Stimulated activated naive CD8-positive, alpha-beta T cell treated with anti-CD3 and anti-CD28 coated beads, Interleukin-15, amount 100 ng/mL, for 72 hours (primary cell): ENCODE results near the gene SNRNP70.
"Not testable (repeated sequence)": the region's sequence is repeated elsewhere in the genome, so short reads cannot be mapped to it uniquely, and the experiment has no call there.

Experiments
- ATAC-seq: fragments of 150-1000 bp; cut with Tn5 transposase; 2 replicates; pipeline ENCODE4 v1.10.0; 2021; ENCODE audit warnings: mild to moderate bottlenecking, moderate library complexity
- DNase-seq, 2 donors: peaks; one replicate each; pipeline ENCODE4 v3.0.0; 2021 to 2022
- H3K27ac Mint-ChIP-seq, 2 donors: one replicate each; pipeline ENCODE4 v1.8.0; 2022; ENCODE audit warnings: mild to moderate bottlenecking in 2 of 2, mixed read lengths in 2 of 2, moderate library complexity in 2 of 2
- H3K27me3 Mint-ChIP-seq: one replicate; pipeline ENCODE4 v1.8.0; 2022; ENCODE audit warnings: mixed read lengths
- H3K4me1 Mint-ChIP-seq: one replicate; pipeline ENCODE4 v1.8.0; 2022; ENCODE audit warnings: mild to moderate bottlenecking, mixed read lengths
- H3K4me3 Mint-ChIP-seq, 2 donors: one replicate each; pipeline ENCODE4 v1.8.0; 2022; ENCODE audit warnings: mild to moderate bottlenecking in 2 of 2, mixed read lengths in 2 of 2, moderate library complexity in 1 of 2
- H3K9me3 Mint-ChIP-seq, 2 donors: one replicate each; pipeline ENCODE4 v1.8.0; 2022; ENCODE audit warnings: mixed read lengths in 2 of 2

SNRNP70 gene

GRCh38 chr19:49058562-49058961, 26.7 kb upstream of the SNRNP70 start:
- Mint-ChIP-seq H3K4me3 (no peak overlapping the region), H3K27me3 (peaks cover 79% of the 10 kb centered on the region), H3K4me1 (peaks cover 25% of the 10 kb centered on the region), H3K9me3 (no peaks in the 10 kb centered on the region), H3K27ac (no peak overlapping the region)
- DNase-seq (peak in 1 of 2 donors; percentile 33), ATAC-seq (no peak)

DNA sequence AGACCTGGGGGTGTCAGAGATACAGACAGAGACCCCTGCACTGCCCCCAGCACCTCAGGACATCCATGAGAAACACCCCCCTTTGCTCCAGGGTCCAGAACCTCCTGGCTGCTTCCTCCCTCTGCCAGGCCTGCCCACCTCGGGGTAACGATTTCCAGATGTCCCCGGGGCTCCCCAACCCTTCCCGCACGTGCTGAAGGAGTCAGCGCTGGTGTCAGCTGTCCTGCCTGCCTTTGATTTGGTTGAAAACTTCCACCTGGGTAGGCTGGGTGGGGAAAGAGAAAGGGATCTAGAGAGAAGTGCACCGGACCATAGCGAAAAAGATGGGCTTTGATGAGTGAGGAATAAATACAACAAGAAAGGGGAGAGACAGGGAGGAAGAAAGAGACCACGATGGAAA, 26.2 kb upstream of the SNRNP70 start:
- Mint-ChIP-seq H3K4me3 (no peak overlapping the region), H3K27ac (no peak overlapping the region), H3K9me3 (no peaks in the 10 kb centered on the region), H3K4me1 (peaks cover 25% of the 10 kb centered on the region), H3K27me3 (peaks cover 84% of the 10 kb centered on the region)
- no peak for ATAC-seq
- DNase-seq = no peak

DNA sequence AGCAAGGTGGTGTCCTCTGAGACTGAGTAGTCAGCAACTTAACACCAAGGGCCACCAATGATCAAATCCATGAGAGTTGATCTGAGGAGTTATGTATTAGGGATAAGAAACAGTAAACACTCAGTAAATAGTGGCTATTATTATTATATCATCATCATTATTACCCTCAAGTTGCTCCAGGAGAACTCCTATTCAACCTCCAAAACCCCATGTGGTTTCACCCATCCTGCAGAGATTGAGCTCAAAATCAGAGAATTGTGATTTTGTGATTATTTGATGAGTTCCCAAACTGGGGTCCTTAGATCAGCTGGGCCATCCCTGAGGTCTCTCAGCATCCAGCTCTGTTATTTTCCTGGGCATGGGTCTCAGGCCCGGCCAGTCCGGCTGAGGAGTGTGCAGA, 24.3 kb upstream of the SNRNP70 start:
- H3K9me3 Mint-ChIP-seq = no peaks in the 10 kb centered on the region
- DNase-seq = no peak
- H3K4me1 Mint-ChIP-seq = peaks cover 23% of the 10 kb centered on the region
- no peak overlapping the region for H3K27ac Mint-ChIP-seq
- peaks cover 87% of the 10 kb centered on the region for H3K27me3 Mint-ChIP-seq
- H3K4me3 Mint-ChIP-seq = no peak overlapping the region
- ATAC-seq = no peak

GRCh38 chr19:49061445-49061844, 23.8 kb upstream of the SNRNP70 start:
- no peaks in the 10 kb centered on the region for H3K9me3 Mint-ChIP-seq

GRCh38 chr19:49064029-49064629, 21.1 kb upstream of the SNRNP70 start:
- Mint-ChIP-seq H3K9me3 (peaks cover 0 to under 1% of the 10 kb centered on the region in 2 donors), H3K27me3 (peaks cover 87% of the 10 kb centered on the region), H3K27ac (no peak overlapping the region), H3K4me1 (no peaks in the 10 kb centered on the region), H3K4me3 (no peak overlapping the region)
- ATAC-seq (peak; percentile 47), DNase-seq (no peak)

More at GRCh38 chr19:49061445-49061844, 23.8 kb upstream of the SNRNP70 start:
- peaks cover 87% of the 10 kb centered on the region for H3K27me3 Mint-ChIP-seq
- H3K4me1 Mint-ChIP-seq = peaks cover 19% of the 10 kb centered on the region
- no peak overlapping the region for H3K4me3 Mint-ChIP-seq
- H3K27ac Mint-ChIP-seq = no peak overlapping the region
- ATAC-seq (no peak), DNase-seq (no peak)

DNA sequence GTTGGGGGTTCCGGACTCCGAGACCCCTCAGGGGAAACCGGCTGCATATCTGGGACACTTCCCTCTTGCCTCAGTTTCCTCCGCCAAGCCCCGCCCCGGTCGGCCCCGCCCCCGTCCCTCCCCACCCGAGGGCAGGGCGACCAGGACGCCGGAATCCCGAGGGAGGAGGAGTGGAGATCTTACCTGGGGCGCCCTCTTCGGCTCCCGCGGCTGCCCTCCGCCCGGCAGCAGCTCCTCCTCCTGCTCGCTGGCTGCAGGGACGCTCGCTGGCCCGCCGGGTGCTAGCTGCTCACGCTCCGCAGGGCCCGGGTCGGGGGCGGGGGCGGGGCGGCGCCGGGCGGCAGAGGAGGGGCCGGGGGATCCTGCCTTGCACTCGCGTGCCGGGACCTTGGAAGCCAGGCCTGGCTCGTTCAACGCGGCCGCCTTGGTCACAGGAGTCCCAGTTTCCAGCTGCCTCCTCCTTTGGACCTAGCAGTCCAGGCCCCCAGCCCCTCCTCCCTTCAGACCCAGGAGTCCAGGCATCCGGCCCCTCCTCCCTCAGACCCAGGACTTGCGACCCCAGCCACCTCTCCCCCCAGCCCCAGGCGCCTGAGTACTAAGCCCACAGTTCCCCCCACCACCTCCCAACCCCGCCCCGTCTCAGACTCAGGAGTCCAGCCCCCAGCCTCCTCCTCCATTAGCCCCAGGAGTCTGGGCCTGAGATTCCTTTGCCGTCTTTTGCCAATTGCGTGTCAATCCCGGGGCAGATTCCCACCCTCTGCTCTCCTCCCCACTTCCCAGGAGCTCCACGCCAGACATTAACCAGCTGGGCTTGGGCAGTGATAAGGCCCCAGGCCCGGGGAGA, 20.3 kb upstream of the SNRNP70 start, which contains the start of gene NTF4:
TSS of gene NTF4 (minus strand) at position 51 of the 844 bp plus-strand sequence. CDS start 2,821 bp downstream, outside the sequence.
- peak; percentile 32 for ATAC-seq
- Mint-ChIP-seq H3K27ac (no peak within 1 kb of the TSS), H3K9me3 (peaks cover 5 to 9% of the 10 kb centered on the region in 2 donors), H3K27me3 (peaks cover 87% of the 10 kb centered on the region), H3K4me3 (no peak within 1 kb of the TSS), H3K4me1 (no peaks in the 10 kb centered on the region)
- no peak for DNase-seq

- Mint-ChIP-seq H3K27me3 (peaks cover 87% of the 10 kb centered on the region), H3K4me3 (no peak overlapping the region), H3K9me3 (peaks cover 5 to 16% of the 10 kb centered on the region in 2 donors), H3K4me1 (no peaks in the 10 kb centered on the region), H3K27ac (no peak overlapping the region)
- no peak for ATAC-seq
- DNase-seq = no peak
These were observed 19.2 kb upstream of the SNRNP70 start for GRCh38 chr19:49065905-49066512.

GRCh38 chr19:49067554-49067953, 17.7 kb upstream of the SNRNP70 start:
- ATAC-seq = no peak
- Mint-ChIP-seq H3K9me3 (peaks cover 5 to 16% of the 10 kb centered on the region in 2 donors), H3K4me1 (peaks cover 1% of the 10 kb centered on the region), H3K27ac (no peak overlapping the region), H3K27me3 (peaks cover 90% of the 10 kb centered on the region), H3K4me3 (no peak overlapping the region)
- DNase-seq = no peak

DNA sequence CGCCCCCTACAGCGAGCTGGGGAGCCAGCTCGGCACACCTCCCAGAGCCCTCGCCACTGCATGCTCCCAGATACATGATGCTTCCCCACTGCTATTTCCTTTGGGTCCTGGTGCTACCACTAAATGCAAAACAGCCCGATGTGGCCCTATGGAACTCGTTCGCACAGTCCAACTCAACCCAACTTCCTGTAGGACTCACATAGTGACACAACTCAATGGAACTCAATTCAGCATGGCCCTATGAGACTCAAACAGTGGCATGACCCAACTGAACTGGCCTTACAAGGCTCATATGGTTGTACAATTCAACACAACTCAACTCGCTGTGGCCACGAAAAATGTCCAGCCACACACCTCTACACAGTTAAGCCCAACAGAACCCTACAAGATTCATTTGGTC, 16.2 kb upstream of the SNRNP70 start:
- ATAC-seq (no peak), DNase-seq (no peak)
- Mint-ChIP-seq H3K9me3 (peaks cover 5 to 16% of the 10 kb centered on the region in 2 donors), H3K27me3 (peaks cover 93% of the 10 kb centered on the region), H3K4me3 (no peak overlapping the region), H3K27ac (no peak overlapping the region), H3K4me1 (peaks cover 12% of the 10 kb centered on the region)

- Mint-ChIP-seq H3K27me3 (peaks cover 97% of the 10 kb centered on the region), H3K4me1 (peaks cover 12% of the 10 kb centered on the region), H3K27ac (no peak overlapping the region), H3K9me3 (peaks cover 5 to 16% of the 10 kb centered on the region in 2 donors), H3K4me3 (no peak overlapping the region)
- DNase-seq (no peak), ATAC-seq (no peak)
These were observed 14.8 kb upstream of the SNRNP70 start for GRCh38 chr19:49070416-49070815.

GRCh38 chr19:49071860-49072547, 13.2 kb upstream of the SNRNP70 start:
- peak overlapping the region in 1 of 2 donors; percentile 16 for H3K4me3 Mint-ChIP-seq
- H3K27ac Mint-ChIP-seq = no peak overlapping the region
- H3K27me3 Mint-ChIP-seq = peaks cover 92% of the 10 kb centered on the region
- ATAC-seq (no peak), DNase-seq (no peak)
- peaks cover 12% of the 10 kb centered on the region for H3K4me1 Mint-ChIP-seq
- H3K9me3 Mint-ChIP-seq = peaks cover 5 to 16% of the 10 kb centered on the region in 2 donors

GRCh38 chr19:49073514-49074378, 11.5 kb upstream of the SNRNP70 start:
- ATAC-seq = no peak
- peaks cover 12% of the 10 kb centered on the region for H3K4me1 Mint-ChIP-seq

GRCh38 chr19:49074869-49075268, 10.4 kb upstream of the SNRNP70 start:
- DNase-seq = peak in 1 of 2 donors; percentile 37
- peaks cover 12% of the 10 kb centered on the region for H3K4me1 Mint-ChIP-seq
- not testable (repeated sequence) for ATAC-seq, H3K4me3 Mint-ChIP-seq, H3K27ac Mint-ChIP-seq, H3K9me3 Mint-ChIP-seq
- H3K27me3 Mint-ChIP-seq = peaks cover 63% of the 10 kb centered on the region

More at GRCh38 chr19:49073514-49074378, 11.5 kb upstream of the SNRNP70 start:
- peaks cover 5 to 16% of the 10 kb centered on the region in 2 donors for H3K9me3 Mint-ChIP-seq
- H3K27ac Mint-ChIP-seq = no peak overlapping the region
- peaks cover 74% of the 10 kb centered on the region for H3K27me3 Mint-ChIP-seq
- H3K4me3 Mint-ChIP-seq = peak overlapping the region; percentile 9 to 78
- no peak for DNase-seq

DNA sequence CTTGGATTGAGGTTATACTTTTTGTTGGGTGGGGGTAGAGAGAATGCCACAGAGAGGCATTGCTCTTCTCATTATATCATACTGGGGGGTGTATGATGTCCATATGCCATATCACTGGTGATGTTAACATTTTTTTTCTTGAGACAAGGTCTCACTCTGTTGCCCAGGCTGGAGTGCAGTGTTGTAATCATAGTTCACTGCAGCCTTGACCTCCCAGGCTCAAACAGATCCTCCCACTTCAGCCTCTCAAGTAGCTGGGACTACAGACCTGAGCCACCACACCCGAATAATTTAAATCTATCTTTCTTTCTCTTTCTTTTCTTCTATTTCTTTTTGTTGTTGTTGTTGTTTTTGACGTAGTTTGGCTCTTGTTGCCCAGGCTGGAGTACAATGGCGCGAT, 4.9 kb upstream of the SNRNP70 start:
- Mint-ChIP-seq H3K27me3 (peaks cover 11% of the 10 kb centered on the region), H3K27ac (peak overlapping the region in 1 of 2 donors; percentile 50), H3K9me3 (no peaks in the 10 kb centered on the region), H3K4me3 (no peak overlapping the region), H3K4me1 (peaks cover 9% of the 10 kb centered on the region)
- ATAC-seq (no peak), DNase-seq (no peak)
